ENCODE results near the gene LRRC23. TPM values are rescaled to one million over a fixed set of nuclear protein-coding genes. Genes with fewer than 3 reads are reported as not detected.

Gene LRRC23
- polyA plus RNA-seq, 3 donors: 4.9 to 6.8 (median 5.1) TPM

DNA sequence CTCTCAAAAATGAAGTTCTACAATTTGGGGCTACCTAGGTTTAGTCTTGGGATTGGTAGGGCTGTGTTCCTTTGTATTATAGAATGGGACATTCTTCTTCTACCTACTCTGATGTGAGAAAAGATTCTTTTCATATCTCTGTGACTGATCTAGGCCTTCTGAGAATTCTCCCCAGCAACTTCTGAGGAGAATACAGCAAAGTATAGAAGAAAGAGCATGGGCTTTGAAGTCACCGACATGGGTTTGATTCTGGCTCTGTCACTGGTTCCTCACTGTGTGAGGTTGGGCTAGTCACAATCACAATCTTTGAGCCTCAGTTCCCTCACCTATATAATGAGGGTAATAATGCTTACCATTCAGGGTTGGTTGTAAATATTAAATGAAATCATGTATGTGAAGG, 28.1 kb downstream of the LRRC23 start:
- TF ChIP-seq, protein P1, sequence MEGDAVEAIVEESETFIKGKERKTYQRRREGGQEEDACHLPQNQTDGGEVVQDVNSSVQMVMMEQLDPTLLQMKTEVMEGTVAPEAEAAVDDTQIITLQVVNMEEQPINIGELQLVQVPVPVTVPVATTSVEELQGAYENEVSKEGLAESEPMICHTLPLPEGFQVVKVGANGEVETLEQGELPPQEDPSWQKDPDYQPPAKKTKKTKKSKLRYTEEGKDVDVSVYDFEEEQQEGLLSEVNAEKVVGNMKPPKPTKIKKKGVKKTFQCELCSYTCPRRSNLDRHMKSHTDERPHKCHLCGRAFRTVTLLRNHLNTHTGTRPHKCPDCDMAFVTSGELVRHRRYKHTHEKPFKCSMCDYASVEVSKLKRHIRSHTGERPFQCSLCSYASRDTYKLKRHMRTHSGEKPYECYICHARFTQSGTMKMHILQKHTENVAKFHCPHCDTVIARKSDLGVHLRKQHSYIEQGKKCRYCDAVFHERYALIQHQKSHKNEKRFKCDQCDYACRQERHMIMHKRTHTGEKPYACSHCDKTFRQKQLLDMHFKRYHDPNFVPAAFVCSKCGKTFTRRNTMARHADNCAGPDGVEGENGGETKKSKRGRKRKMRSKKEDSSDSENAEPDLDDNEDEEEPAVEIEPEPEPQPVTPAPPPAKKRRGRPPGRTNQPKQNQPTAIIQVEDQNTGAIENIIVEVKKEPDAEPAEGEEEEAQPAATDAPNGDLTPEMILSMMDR (IDR thresholded peaks at IDR 0.05): no peak
- no peak for DNase-seq
- Mint-ChIP-seq H3K4me1 (peaks cover 48% of the 10 kb centered on the region), H3K4me3 (no peak overlapping the region), H3K27ac (no peak overlapping the region), H3K36me3 (peaks cover 18 to 27% of the 10 kb centered on the region in 2 donors), H3K9me3 (peaks cover 0 to 5% (median 0%) of the 10 kb centered on the region in 7 donors), H3K27me3 (ENCODE audit: low read depth in 3 of 3) (peaks cover 11 to 27% (median 24%) of the 10 kb centered on the region in 3 donors)
- Histone ChIP-seq H3K9ac (ENCODE audit: insufficient read depth, low read length, poor library complexity, severe bottlenecking) (no peak overlapping the region), H2AFZ (ENCODE audit: insufficient read depth, low read depth, low read length, poor library complexity, severe bottlenecking) (no peak overlapping the region), H3K4me3 (replicated peaks in 1 of 3; ENCODE audit: low read depth in 2 of 3, low read length in 3 of 3) (no peak overlapping the region), H3K9me3 (replicated peaks in 1 of 2; ENCODE audit: control insufficient read depth in 1 of 2, insufficient read depth in 1 of 2, low read length in 2 of 2) (no peaks in the 10 kb centered on the region), H3K4me2 (replicated peaks; ENCODE audit: extremely low read depth, low read length, poor library complexity, severe bottlenecking) (no peak overlapping the region), H3K36me3 (replicated peaks in 1 of 2; ENCODE audit: control insufficient read depth in 1 of 2, insufficient read depth in 2 of 2, low read length in 2 of 2) (no peaks in the 10 kb centered on the region), H3K79me2 (ENCODE audit: insufficient read depth, low read length) (peaks cover 28% of the 10 kb centered on the region), H4K20me1 (ENCODE audit: insufficient read depth, low read length) (no peaks in the 10 kb centered on the region), H3K27ac (ENCODE audit: low read depth in 1 of 2, low read length in 2 of 2) (no peak overlapping the region), H3K27me3 (ENCODE audit: control insufficient read depth in 2 of 2, insufficient read depth in 2 of 2, low read length in 2 of 2) (peaks cover 0 to 15% of the 10 kb centered on the region in 2 donors), H3K4me1 (ENCODE audit: control insufficient read depth in 1 of 2, insufficient read depth in 2 of 2, low read length in 2 of 2) (peaks cover 49 to 52% of the 10 kb centered on the region in 2 donors)
- no CpG with 5 or more reads among the region's 1 CpG for WGBS (ENCODE audit: insufficient coverage)
- intact Hi-C loops (cut with micrococcal nuclease): no loop called here

DNA sequence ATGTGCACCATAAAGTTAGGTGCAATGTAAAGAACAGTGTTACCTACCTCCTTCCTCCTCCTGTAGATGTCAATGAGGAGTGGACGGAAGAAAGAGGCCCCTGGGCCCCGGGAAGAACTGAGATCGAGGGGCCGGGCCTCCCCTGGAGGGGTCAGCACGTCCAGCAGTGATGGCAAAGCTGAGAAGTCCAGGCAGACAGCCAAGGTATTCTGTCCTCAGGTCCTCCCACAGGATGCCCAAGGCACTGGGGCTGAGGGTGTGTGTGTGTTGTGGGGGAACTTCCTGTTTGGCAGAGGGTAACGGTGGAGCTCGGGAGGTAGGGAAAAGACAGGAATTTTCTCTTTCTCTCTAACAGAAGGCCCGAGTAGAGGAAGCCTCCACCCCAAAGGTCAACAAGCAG, 29.5 kb downstream of the LRRC23 start:
- Histone ChIP-seq H4K20me1 (ENCODE audit: insufficient read depth, low read length) (no peaks in the 10 kb centered on the region), H3K9me3 (replicated peaks in 1 of 2; ENCODE audit: control insufficient read depth in 1 of 2, insufficient read depth in 1 of 2, low read length in 2 of 2) (no peaks in the 10 kb centered on the region), H3K9ac (ENCODE audit: insufficient read depth, low read length, poor library complexity, severe bottlenecking) (no peak overlapping the region), H3K4me2 (replicated peaks; ENCODE audit: extremely low read depth, low read length, poor library complexity, severe bottlenecking) (no peak overlapping the region), H2AFZ (ENCODE audit: insufficient read depth, low read depth, low read length, poor library complexity, severe bottlenecking) (no peak overlapping the region), H3K27me3 (ENCODE audit: control insufficient read depth in 2 of 2, insufficient read depth in 2 of 2, low read length in 2 of 2) (peaks cover 0 to 7% of the 10 kb centered on the region in 2 donors), H3K79me2 (ENCODE audit: insufficient read depth, low read length) (peaks cover 23% of the 10 kb centered on the region), H3K36me3 (replicated peaks in 1 of 2; ENCODE audit: control insufficient read depth in 1 of 2, insufficient read depth in 2 of 2, low read length in 2 of 2) (no peaks in the 10 kb centered on the region), H3K4me1 (ENCODE audit: control insufficient read depth in 1 of 2, insufficient read depth in 2 of 2, low read length in 2 of 2) (peaks cover 45 to 50% of the 10 kb centered on the region in 2 donors), H3K4me3 (replicated peaks in 1 of 3; ENCODE audit: low read depth in 2 of 3, low read length in 3 of 3) (no peak overlapping the region), H3K27ac (ENCODE audit: low read depth in 1 of 2, low read length in 2 of 2) (no peak overlapping the region)
- Mint-ChIP-seq H3K4me1 (peaks cover 44% of the 10 kb centered on the region), H3K27ac (peak overlapping the region in 1 of 7 donors; percentile 30), H3K4me3 (no peak overlapping the region), H3K27me3 (ENCODE audit: low read depth in 3 of 3) (peaks cover 3 to 18% (median 16%) of the 10 kb centered on the region in 3 donors), H3K9me3 (no peaks in the 10 kb centered on the region), H3K36me3 (peaks cover 13 to 22% of the 10 kb centered on the region in 2 donors)
- TF ChIP-seq, protein P1 (IDR thresholded peaks at IDR 0.05): no peak
- 89% methylated on average over 4 of the region's 8 CpGs for WGBS (ENCODE audit: insufficient coverage)
- DNase-seq: no peak
- intact Hi-C loops (cut with micrococcal nuclease): no loop called here

Measured in CD14-positive monocyte (primary cell).